GM19035 (cell line): ENCODE data around the gene GRM8.

Source experiments
- ATAC-seq: cut with Tn5 transposase; IDR thresholded peaks from one replicate; pipeline ENCODE4 v1.9.1; 2021; ENCODE audit not compliant: unreplicated experiment

GRM8 gene

DNA sequence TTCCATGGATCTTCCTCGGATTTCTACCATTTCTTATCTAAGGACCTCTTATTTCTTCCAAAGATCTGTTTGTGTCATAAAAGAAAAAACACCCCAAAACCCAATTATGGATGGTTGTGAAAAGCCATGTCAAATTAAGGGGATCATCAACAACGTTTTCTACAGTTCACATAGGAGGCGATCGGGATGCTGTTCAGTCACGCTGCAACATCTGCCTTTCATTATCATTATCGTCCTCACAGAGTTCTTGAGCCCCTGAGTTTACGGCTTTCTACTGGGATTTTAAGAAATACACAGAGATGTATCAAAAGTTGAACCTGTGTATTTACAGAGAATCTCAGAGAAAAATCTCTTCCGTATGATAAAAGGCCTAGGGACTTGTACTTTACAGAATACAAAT is 101.4 kb downstream of the GRM8 start:
- no peak for ATAC-seq

DNA sequence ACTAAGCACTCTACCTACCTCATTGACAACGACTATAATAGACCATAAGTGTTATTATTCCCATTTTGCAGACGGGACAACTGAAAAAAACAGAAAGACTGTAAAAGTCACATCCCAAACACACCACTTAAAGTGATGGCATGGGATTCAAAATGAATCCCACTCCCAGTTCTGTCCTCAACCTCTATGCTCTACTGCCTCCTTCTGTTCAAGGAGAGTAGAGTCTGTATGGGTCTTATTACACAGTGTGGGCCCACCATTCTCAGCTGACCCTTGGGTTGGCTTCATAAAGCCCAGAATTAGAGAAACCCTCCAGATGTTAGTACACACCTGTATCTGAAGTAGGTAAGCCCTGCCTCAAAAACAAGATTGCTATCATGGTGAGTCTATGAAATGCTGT is 102.2 kb downstream of the GRM8 start:
- ATAC-seq, result no peak

DNA sequence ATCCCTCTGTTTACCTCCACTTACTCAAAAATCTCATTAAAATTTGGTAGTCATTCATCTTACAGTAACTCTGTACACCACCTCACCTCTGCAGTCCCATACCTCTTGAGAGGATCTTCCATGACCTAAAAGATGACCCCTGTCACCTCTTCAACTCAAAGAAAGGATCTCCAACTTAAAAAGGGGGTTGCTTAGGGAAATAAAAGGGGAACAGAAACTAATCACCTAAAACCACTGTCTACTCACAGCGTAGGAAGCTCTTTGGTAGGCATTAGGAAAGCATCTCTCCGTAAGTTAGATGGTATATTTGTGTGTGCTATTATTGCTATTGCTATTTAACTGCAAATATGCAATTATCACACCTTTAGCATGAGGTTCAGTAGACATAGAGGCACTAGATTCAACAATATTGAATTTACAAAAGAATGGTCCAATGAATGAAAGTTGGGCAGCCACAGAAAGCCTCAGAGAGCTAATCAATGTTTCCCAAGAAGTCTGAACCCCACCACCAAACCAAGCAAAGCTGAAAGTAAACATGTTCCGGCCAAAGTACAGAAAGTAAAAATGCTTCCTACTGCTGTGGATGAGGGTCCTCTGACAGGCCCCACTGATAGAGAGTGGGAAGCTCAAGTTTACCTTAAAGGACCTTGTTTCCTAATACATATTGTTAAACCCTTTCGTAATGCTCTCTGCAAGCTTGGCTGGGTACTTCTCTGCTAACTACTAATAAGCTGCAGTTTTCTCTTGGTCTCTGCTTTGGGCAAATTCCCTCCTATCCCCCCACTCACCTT is 105.8 kb downstream of the GRM8 start:
- ATAC-seq, result no peak

DNA sequence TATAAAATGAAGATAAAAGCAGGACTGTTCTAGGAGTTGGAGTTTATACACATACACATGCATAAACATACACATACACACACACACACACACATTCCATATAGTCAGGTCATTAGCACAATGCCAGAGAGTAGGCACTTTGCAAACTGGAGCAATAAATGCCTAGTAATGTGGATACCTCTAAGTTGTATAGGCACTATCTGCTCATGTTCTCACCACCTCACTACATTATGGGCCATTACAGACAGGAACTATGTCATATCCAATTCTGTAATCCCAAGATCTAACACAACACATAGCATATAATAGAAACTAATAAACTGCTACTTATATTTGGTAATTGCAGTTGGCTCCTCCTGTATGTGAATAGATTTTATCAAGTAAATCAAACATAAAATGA is 115.6 kb downstream of the GRM8 start:
- ATAC-seq, result no peak

DNA sequence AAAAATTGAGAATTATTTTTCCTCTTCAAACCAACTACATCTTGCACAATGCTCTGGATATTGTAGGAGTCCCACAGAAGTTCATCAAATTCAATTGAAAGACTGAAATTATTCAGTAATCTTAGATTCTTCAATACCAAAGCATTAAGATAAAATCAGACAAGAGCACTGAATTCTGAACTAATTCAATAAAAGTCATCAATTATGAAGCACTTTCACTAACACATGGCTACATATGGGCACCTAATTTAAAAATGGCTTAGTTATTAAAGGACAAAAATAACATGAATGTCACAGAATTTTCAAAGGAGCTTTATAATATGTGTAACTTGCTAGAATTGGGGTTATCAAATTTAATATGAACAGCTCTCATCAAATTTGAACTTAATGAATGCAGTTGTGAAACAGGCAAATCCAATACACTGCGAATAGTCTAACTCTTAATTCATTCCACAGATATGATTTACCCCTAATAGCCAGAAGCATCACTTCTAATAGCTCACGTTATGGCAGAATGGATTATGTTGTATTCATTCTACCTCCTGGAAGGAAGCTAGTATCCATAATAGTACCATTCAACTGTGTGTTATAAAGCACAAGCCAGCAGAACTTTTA is 116.8 kb downstream of the GRM8 start:
- no peak for ATAC-seq

DNA sequence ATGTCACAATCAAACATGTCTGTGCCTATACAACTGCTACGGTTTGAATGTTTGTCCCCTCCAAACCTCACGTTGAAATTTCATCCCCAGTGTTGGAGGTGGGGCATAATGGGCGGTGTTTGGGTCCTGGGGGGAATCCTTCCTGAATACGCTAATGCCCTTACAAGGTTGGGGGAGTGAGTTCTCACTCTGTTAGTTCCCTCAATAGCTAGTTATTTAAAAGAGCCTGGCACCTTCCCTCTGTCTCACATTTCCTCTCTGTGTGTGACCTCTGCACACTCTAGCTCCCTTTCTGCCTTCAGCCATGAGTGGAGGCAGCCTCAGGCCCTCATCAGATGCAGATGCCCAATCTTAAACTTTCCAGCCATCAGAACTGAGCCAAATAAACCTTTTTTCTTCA is 129.5 kb downstream of the GRM8 start:
- no peak for ATAC-seq

DNA sequence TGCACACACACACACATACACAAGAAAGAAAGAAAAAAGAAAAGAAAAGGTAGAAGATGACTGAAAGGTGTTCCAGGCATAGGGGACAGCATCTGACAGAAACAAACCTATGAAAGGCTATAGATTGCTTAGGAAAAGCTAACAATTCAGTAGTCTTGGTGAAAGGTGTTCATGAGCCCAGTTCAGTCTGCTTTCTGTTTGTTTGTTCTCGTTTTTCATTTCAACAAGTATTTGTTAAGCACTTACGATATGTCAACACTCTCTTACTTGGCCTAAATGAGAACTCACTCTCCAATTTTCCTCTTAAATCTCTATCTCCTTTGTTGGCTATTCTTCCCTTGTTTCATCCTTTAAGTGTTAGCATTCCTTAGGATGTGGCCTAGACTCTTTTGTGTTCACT is 133.2 kb downstream of the GRM8 start:
- no peak for ATAC-seq

DNA sequence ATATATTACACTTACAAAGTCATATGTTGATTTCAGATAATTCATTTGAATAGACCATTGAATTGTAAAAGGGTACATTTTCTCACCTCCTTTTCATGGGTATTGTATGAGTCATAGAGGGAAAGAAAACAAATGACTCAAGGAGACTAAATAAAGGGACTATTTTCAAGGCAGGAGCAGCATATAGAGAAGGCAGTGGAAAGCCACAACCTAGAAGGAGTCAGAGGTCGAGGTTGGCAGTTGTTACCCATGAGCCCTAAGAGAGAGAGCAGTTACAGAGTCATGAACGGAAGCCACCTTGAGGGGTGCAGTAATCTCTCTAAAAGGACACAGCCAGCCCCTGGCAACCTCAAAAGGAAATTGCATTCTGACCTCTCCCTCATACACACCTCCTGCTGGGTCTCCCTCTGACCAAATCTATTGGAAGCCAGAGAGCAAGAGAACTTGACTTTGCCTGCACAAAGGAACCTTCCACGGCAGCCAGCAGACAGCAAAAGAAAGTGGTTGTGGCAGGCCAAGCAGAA is 137.9 kb downstream of the GRM8 start:
- no peak for ATAC-seq

DNA sequence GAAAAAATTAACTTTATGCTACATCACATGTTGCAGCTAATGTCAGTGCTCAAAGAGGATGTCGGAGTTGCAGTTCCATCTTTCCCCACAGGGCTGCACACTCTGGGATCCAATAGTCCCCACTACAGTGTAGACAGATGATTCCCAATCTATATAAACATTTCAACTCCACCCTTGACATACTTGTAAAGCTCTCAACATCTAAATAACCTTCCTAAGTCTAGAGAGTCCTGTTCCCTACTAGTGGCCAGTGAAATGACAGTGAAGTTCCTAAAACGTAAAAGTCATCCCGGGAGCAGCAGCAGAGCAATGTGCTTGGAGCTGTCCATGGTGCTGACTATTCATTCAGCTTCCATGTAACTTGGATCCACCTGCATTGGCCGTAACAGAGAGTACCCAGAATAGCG is 145.1 kb downstream of the GRM8 start:
- ATAC-seq, result peak; percentile 85

DNA sequence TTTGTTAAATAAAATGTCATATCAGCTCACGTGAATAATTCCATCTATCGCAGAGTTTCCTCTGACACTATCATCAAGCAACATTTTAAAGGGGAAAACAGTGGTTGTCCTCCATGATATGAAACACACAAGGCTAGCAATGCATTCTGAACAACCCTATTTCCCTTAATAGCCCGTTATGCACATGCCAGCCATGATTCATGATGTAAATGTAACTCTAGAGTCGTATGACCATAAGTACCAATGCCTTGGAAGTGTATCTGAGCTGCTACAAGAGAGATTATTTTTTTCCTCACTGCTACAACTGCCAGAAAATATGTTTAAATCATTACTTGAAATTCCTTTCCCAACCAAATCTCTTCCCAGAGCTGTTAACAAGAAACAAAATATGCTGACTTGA is 159.4 kb downstream of the GRM8 start:
- no peak for ATAC-seq

DNA sequence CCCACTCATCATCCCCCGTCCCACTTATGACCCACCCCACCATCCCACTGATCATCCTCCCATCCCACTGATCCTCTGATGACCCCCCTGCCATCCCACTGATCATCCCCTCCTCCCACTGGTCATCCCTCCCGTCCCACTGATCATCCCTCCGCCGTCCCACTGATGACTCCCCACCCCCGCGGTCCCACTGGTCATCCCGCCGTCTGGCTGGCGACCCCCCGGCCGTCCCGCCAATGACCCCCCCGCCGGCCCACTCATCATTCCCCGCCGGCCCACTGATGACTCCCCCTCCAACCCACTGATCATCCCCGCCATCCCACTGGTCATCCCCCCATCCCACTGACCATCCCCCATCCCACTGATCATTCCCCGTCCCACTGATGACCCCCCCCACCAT is 161.1 kb downstream of the GRM8 start:
- ATAC-seq, result no peak

DNA sequence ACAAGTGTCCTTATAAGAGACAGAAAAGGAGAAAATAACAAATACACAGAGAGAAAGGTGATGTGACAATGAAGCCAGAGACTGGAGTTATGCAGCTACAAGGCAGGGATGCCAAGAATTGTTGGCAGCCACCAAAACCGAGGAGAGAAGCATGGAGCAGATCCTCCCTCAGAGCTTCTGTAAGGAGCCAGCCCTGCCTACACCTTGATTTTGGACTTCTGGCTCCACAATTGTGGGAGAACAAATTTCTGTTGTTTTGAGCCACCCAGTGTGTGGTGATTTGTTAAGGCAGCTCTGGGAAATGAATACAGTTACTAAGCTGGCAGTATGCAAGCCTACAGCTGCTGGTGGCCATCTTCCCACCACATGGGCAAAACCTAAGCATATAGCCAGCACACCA is 163.6 kb downstream of the GRM8 start:
- ATAC-seq, result no peak

DNA sequence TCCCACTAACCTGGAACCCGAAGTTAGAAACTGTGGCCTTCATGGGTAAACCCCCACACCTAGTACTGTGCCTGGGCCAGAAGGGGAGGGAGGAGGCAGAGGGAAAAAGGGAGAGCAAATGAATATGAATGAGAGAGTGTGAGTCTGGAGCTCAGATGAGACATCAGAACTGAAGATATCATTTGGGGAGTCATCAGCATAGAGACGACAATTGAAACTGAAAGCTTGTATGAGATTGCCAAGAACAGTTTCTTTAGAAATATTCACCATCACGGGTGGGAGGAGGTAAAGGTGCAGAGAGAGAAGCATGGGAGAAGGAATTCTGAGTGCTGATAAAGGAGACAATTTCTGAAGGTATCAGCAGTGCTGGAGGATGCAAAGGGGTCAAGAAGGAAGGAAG is 171.2 kb downstream of the GRM8 start:
- ATAC-seq, result no peak

DNA sequence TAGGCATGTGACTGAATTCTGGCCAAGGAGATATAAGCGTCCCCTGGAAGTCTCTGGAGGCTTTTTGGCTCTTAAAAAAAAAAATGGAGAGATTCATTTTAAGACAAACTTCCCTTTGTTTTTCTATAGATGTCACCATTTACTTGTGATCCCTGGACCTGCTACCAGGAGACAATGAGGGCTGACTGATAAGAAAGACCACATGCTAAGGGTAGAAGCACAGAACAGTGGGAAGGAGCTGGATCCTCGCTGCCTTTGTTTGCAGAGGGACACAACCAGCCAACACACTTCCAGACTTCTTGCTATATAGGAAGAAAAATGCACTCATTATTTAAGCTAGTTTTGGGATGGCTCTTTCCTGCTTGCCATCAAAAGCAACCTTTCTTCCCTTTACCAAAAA is 172.2 kb downstream of the GRM8 start:
- no peak for ATAC-seq

DNA sequence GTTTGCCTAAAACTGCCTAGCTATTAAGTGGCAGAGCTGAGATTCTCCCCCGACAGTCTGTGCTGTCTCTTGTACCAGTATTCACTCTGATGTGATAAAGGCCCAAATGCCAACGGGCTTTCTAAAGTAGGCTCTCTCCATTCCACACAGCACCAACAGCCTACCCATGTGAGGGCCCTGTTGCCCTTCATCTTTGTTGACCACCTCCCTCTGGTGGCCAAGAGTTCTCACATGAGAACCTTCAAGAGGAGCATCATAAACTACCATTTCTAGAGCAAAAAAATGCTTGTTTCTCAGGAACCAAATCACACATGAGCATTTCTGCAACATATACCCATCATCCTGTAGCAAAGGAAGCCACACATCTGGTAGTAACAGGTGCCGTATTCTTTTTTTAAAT is 185.8 kb downstream of the GRM8 start:
- ATAC-seq, result no peak

DNA sequence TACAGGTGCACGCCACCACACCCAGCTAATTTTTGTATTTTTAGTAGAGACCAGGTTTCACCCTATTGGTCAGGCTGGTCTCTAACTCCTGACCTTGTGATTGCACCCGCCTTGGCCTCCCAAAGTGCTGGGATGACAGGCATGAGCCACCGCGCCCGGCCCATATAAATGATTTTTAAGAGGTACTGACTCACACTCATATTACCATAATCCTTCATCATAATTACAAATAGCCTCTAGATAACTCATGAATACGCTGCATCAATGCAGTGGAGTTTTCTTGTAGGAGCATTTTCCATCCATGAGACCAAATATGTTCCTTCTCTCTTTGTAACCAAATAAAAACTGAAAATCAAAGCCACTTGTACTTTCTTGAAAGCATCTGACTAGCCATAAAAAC is 193.3 kb downstream of the GRM8 start:
- ATAC-seq, result no peak

DNA sequence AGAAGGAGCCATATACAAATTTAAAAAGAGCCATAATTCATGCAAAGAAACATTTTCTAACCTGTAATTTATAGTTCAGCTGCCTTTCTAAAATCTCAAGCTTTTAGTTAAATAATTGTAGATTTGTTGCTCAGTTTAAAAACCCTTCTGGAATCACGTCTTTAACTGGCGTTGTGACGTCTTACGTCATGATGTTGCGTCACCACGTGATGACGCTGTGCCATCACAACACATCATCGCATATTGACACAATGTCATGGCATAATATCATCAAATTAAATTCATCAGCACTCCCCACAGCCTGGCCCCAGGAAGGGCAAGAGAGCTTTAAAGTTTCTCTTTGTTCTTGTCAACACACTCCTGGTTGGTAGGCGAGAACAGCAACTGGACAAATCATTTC is 194.8 kb downstream of the GRM8 start:
- no peak for ATAC-seq

DNA sequence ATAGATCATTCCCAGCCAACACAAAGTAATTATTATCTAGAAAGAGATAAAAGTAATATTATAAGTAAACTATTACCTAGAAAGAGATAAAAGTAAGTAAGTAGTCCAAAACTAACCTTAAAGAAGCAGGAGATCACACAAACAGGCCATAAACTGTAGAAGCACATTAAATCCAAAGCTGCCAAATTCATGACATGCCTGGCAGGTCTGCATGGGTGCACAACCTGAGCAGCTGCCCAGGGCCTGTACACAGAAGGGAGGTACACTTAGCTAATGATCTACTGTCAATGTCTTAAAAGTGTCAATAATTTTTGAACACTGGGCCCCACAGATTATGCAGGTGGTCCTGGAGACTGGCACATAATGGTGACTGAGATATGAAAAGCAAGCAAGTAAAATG is 196.5 kb downstream of the GRM8 start:
- ATAC-seq, result no peak

DNA sequence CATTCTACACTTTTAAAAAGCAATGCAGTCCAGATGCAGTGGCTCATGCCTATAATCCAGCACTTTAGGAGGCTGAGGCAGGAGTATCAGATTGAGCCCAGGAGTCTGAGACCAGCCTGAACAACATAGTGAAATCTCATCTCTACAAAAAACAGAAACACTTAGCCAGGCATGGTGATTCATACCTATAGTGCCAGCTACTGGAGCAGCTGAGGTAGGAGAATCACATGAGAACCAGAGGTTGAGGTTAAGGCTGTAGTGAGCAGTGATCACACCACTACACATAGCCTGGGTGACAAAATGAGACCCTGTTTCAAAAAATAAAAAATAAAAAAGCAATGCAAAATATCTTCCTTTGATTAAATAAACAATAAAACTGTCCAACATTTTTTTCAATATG is 205.2 kb downstream of the GRM8 start:
- ATAC-seq, result no peak

DNA sequence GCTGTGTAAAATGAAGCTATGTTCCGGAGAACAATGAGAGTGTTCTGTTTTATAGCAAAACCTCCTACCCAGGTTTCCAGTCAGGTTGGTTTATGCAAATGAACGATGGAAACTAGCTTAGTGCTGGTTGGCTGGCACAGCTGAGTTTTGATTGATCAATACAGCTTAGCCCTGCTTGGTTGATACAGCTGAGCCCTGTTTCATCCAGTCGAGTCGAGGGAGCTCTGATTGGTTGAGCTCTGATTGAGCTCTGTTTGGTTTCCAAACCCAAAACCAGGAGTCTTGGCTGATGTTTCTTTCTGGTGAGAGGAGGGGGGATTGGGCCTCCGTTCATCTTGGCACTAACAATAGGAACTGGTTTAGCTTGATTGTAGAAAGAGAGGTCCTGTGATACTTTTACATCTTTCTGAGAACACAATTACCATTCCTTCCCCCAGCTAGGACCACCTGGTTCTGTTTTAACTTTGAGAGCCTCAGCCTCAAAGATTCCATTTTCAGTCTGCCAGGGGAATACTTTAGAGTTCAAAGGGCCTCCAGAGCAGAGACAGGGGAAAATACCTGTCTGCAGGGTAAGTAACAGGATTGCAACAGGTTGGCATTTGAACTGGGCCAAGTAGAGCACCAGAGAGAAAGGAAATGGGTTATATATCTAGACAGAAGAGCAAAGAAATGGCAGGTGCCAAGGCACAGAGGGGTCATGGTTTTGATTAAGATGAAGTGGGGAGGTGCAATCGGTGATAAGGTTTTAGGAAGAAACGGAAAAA is 210.9 kb downstream of the GRM8 start:
- no peak for ATAC-seq

DNA sequence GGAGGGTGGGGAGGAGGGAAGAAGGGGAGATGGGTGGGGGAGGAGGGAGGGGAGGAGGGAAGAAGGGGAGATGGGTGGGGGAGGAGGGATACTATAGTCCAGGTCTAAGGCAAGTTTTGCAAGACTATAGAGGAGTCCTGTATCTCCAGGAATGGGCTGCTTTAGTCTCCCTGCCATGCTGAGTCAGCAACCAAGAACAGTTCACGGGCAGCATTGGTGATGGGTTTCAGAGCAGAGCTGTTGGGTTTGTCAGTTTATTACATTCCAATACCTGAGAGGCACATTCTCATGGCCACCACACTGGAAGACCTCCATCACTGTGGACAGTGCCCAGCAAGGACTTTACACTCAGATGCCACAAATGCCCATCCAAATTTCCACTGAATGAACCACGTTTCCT is 212.7 kb downstream of the GRM8 start:
- ATAC-seq, result no peak

DNA sequence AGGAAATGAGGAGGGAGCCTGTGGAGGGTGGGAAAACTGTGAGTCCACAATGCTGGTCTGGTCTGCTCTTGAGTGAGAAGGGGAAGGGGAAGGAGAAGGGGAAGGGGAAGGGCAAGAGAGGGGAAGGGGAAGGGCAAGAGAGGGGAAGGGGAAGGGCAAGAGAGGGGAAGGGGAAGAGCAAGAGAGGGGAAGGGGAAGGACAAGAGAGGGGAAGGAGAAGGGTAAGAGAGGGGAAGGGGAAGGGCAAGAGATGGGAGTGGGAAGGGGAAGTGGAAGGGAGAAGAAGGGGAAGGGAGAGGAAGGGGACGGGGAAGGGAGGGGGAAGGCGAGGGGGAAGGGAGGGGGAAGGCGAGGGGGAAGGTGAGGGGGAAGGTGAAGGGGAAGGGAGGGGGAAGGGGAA is 213.2 kb downstream of the GRM8 start:
- no peak for ATAC-seq
